Kidney capillary endothelial cell (primary cell): ENCODE measurements around the gene AGK.
"Not testable (repeated sequence)": the region's sequence is repeated elsewhere in the genome, so short reads cannot be mapped to it uniquely, and the experiment has no call there.

ENCODE experiments used
- DNase-seq: peaks from one replicate; pipeline ENCODE4 v3.0.0-alpha.2; 2018; ENCODE audit warnings: low spot score

The AGK gene

DNA sequence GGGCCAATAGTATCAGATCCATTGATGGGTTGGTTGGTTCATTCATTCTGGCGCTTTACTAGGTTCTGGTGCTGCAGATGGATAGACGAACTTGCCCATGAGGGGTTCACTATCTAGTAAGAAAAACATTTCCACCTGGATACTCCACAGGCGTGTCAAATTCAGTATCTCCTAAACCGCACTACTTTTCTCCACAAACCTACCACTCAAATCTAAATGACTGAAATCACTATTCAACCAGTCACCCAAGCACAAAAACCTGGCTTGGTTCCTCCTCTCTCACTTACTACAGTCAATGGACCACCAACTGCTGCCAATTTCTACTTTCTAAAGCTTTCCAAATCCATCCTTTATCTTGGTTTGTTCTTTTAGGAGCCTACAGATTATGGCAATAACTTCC lies 572 bp downstream of the AGK start:
- DNase-seq: no peak

DNA sequence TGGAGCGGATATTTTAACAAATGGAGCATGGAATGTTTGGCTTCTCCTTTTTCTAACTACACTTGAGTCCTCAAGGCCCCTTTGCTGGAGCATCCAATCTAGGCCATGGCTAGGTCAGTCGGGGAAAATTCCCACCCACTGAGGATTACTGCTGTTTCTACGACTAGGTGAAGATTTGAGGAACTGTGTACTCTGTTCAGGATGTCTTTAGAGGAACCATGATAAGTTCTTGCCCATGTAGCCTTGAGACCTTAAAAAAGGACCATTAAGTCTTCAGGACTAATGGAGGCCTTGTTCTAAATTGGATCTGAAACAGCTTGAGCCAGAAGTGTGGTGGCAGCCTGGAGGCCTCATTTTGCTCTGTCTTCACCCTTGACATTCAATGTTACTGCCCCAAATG lies 6.2 kb downstream of the AGK start:
- no peak for DNase-seq

DNA sequence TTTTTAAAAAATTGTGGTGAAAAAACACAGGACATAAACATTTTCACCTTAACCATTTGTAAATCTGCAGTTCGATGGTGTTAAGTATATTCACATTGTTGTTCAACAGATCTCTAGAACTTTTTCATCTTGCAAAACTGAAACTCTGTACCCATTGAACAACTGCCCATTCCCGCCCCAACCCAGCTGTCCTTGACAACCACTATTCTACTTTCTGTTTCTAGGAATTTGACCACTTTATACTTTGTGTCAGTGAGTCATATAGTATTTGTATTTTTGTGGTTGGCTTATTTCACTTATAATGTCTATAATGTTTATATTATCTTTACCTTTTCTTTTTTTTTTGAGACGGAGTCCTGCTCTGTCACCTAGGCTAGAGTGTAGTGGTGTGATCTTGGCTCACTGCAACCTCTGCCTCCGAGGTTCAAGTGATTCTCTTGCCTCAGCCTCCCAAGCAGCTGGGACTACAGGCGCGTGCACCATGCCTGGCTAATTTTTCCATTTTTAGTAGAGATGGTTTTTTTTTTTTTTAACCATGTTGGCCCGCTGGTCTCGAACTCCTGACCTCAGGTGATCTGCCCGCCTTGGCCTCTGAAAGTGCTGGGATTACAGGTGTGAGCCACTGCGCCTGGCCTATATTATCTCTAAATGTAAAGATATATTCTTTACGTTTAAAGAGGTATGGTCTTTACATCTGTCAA lies 6.8 kb downstream of the AGK start:
- not testable (repeated sequence) for DNase-seq

DNA sequence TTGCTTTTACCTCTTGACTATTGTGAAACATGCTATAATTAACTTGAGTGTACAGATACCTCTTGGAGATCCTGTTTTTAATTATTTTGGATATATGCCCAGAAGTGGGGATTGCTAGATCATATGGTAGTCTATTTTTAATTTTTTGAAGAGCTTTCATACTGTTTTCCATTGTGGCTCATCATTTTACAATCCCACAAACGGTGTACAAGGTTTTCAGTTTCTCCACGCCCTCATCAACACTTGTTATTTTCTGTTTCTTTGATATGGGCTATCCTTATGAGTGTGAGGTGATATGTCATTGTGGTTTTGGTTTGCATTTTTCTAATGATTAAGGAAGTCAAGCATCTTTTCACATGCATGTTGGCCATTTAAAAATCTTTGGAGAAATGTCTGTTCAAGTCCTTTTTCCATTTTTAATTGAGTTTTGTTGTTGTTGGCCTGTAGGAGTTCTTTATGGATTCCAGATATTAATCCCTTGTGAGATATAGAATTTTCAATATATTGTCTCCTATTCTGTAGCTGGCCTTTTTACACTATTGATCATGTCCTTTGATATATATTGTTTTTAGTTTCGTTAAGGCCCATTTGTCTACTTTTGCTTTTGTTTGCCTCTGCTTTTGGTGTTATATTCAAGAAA lies 7.5 kb downstream of the AGK start:
- DNase-seq: no peak

DNA sequence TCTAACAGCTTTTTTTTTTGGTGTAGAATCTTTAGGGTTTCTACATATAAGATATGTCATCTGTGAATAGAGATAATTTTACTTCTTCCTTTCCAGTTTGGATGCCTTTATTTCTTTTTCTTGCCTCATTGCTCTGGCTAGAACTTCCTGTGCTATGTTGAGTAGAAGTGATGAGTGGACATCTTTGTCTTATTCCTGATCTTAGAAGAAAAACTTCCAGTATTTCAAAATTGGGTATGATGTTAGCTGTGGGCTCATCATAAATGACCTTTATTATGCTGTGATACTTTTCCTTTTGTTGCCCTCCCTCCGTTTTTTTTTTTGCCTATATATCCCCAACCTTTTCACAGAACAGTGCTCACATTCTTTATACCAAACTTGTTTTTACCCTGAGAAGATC lies 8.8 kb downstream of the AGK start:
- no peak for DNase-seq

DNA sequence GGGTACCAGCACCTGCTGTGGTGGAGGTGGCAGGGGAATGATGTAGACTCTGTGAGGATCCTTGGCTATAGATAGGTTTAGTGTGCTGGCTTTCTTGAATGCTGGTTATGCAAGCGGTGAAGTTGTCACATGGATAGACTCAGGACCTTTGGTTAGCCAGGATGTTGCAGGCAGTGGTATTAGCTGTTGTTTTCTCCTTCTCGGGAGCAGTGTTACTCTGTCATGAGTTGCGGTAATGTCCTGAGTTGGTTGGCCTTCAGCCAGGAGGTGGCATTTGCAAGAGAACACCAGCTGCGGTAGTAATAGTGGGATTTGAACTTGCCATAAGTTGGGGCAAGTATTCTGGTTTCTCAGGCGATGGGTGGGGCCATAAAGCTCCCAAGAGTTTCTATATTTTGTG lies 10.8 kb downstream of the AGK start:
- DNase-seq: no peak

DNA sequence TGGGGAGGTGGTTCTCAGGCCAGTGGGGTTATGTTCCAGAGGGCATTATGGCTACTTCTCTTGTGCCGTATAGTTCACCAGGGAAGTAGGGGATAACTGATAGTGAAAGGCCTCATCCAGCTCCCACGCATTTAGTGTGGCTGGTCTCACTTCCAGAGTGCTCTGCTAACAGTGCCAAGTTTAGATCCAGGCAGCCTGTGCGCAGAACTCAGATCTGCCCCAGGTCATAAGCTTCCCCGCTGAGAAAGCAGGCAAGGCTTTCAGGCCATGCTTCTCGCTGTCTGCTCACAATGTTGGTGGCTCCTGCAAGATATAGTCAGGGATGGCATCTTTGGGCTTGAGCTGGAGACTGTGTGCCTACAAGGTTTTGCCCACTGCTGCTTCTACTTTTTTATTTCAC lies 11.3 kb downstream of the AGK start:
- no peak for DNase-seq

DNA sequence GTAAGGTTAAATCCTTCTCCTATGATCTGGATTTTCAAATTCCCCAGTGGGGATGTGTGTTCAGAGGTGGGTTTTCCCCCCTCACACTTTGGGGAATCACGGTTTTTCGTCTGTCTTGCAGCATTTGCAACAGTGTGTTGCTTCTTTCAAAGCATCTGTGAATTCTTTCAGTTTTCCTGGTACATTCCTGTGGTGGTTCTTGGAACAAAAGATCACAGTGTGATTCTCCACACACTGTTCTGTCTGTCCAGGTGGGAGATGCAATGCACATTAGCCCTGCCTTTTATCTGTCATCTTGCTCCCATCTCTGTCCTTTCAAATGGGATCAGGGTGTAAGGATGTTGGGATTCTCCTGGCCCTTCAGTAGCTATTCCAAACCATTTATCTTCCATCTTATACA lies 11.8 kb downstream of the AGK start:
- no peak for DNase-seq

DNA sequence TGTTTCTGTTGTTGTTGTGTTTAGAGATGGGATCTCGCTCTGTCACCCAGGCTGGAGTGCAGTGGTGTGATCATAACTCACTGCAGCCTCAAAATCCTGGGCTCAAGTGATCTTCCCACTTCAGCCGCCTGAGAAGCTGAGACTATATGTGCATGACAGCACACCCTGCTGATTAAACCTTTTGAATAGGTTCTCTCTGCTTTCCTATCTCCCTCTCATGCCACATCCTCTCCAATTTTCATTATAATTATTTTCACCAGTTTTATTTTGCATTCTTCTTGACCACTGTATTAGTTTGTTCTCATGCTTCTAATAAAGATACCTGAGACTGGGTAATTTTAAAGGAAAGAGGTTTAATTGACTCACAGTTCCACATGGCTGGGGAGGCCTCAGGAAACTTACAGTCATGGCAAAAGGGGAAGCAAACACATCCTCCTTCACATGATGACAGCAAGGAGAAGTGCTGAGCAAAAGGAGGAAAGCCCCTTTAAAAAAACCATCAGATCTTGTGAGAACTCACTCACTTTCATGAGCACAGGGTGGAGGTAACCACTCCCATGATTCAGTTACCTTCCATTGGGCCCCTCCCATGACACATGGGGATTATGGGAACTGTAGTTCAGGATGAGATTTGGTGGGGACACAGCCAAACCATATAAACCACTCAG lies 12.9 kb downstream of the AGK start:
- no peak for DNase-seq

DNA sequence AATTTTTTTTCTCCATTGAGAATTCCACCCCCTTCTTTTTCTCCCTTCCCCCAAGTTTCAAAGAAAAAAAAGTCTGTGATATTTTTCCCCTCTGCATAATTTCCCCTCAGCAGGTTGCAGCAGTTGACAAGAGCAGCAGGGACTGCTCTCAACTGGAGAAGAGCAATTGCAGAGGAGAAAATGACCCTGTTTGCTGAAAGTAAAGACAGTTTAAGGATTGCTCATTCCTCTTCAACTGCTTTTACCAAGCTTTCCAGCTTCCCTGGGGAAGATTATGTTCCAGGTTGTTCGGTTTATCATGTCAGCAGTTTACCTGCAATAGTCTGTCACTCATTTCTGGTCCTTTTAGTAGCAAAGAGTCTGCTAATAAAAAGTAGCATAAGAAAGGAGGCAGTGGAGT lies 16.2 kb downstream of the AGK start:
- no peak for DNase-seq

DNA sequence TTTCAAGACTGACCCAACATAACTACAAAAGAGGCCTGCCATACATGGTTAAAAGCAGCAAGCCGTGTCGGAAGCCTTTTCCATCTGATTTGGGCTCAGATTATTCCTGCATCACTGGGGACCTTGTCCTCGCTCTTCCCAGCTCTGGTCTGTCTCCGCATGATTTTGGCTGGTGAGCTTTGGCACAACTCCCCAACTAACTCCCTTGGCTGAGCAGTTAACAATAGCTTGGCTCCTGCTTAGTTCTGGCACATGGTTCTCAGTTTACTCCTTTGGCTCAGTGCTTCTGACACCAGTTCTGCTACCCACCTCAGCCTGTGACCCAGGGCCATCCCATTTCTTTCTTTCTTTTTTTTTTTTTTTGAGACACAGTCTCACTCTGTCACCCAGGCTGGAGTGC lies 17.0 kb downstream of the AGK start:
- no peak for DNase-seq

DNA sequence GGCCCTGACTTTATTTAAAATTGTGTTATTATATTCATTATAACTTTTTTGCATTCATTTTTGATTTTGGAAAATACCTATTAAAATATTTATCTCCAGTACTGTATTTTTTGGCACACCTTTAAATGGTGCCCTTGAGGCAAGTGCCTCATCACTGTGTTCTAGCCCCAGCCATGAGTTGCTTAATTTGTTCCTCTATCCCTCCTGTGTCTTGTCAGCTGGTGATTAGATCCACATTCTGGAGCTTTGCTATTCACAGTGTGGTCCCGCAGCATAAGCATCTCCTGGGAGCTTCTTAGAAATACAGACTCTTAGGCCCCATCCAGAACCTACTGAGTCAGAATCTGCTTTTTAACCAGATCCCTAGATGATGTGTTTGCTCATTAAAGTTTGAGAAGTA lies 19.8 kb downstream of the AGK start:
- no peak for DNase-seq

DNA sequence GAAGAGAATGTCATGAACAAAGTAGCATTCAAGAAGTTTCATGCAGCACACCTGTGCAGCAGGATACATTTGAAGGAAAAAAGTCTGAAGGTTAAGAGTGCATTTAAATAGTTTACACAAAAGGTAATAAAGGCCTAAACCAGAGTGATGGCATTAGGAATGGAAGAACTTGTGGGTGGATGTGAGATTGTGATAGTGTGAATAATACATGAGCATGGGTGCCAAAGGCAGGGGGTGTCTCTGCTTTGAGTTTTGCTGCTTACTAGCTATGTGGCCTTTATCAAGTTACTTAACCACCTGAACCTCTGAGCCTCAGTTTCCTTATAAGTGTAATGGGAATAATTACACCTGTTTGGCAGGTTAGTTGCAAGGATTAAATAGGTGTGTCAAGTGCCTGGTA lies 21.0 kb downstream of the AGK start:
- no peak for DNase-seq

DNA sequence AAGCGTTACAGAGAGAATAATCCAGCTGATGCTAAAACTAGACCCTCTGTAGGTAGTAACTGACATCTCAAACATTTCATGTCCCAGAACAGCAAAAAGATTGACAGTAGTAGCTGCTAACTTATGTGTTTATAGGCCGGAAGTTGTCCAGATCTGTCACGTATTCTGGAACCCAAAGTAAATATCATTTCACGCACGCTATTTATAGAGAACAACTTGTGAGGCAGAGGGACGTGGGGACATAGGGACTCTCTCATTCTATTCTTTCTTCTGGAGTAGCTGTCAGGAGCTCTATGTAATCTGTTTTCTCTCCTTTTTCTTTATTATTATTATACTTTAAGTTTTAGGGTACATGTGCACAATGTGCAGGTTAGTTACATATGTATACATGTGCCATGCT lies 22.3 kb downstream of the AGK start:
- DNase-seq: no peak

DNA sequence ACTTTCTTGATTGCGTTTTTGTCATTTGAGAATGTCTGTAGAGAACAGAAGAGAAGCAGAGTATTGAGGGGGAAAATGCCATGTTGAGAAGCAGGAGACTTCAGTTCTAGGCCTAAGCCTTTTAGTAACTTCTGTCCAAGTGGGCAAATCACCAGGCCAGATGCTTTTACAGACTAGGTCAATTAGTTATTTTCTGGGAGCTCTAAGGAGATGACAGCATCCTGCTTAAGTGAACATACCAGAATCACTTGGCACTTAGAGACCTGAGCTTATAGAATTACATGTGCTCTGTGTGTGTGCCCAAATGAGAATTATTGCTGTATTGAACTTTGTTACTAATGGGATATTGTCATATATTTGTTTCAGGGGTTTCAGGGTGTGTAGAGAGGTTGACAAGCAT lies 24.0 kb downstream of the AGK start:
- no peak for DNase-seq

DNA sequence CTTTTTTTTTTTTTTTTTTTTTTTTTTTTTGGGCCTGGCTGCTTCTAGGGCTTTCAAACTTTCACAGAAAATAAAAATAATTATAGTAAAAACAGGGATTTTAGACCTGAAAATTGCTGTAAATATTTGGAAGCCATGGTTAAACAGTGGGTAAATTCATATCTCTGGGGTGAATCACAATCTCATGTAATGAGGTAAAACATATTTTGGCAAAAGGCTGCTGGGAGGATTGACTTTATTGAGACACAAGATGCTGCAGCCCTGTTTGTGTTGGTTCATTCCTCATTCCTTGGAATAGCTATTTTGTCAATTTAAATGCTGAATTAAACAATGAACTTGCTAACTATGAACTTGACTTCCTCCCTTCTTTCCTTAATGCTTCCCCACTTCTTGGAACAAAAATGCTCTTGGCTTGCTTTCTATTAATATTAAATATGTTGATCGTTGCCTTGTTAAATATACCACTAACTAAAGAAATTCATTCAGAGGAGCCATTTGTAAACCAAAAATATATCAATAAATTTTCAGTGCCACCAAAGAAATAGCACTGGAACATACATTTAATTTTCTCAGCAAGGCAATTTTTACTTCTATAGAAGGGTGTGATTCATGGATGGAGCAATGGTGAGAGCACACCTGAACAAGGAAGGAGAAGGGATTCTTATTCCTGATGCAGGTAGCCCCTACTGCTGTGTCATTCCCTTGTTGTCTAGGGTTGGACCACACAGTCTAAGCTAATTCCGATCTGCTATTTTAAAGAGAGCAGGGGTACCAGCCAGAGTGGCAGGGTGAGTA lies 24.6 kb downstream of the AGK start:
- DNase-seq: no peak

DNA sequence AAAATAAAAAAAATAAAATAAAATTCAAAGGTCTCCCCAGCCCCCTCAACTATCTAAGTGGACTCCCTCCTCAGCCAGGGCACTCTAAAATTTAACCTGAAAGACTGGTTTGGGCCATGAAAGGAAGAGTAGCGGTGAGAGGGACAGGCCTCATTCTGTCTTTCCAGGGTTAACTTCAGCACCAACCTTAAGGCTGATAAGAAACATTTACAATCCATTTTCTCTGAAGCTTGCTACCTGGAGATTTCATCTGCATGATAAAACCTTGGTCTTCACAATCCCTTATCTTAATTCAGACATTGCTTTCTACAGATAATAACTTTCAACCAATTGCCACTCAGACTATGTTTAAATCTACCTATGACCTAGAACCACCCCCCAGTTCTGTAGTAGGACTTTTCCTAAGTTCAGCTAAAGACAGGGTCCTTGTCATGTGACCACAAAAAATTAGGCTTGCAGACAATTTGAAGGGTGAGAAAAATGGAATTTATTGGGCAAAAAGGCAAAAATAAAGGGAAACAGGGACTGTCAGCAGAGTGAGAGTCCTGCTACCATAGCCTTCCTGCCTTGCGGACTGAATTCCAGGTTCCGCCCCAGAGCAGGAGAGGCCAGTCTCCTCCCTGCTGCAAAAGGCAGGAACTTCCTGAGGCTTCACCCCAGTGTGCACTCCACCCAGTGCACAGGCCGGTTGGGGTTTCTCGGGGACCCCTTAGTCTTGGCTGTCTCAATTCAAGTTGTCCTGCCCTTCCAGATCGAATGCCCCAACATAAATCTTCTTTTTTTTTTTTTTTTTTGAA lies 26.0 kb downstream of the AGK start:
- DNase-seq: no peak

DNA sequence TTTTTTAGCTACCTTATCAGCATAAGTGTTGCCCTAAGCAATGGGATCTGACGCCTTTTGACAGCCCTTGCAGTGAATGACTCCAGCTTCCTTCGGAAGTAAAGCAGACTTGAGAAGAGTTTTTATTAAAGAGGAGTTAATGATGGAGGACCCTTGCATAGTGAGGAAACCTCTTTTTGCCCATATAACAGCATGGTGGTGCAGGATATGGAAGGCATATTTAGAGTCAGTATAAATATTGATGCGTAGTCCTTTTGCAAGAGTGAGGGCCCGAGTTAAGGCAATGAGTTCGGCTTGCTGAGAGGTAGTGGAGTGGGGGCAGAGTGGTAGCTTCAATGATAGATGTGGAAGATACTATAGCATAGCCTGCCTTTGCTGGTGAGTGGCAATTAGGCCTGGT lies 28.7 kb downstream of the AGK start:
- not testable (repeated sequence) for DNase-seq

DNA sequence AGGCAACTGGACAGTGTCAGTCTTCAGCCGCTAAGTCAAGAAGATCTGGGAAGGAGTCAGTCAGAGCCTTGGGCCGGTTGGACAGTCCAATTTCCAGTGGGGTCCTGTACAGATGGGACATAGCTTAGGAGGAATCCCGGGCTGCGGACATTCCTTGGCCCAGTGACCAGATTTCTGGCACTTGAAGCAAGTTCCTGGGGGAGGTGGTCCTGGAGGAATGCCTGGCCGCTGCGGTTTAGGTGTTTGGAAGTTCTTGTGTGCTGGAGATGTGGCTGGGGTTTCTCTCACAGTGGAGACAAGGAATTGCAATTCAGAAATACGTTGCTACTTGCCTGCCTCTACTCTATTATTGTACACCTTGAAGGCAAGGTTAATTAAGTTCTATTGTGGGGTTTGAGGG lies 30.9 kb downstream of the AGK start:
- DNase-seq: not testable (repeated sequence)

DNA sequence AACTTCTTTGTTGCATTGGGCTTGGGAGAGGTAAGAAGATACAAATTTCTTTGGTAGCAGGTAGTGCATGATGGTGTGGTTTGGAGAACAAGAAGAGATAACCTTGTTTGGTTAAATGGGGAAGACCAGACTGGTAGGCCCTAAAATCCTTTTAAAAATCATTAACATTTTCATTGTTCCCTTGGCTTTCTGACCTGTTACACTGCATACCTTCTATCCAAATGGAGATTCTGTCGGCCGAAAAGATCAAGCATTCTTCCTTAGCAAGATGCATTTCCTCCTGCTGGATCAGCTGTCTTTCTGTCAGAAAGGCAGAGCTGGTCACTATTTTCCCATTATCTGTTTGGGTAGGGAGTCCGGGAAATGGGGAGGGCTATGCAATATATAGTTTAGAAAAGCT lies 33.7 kb downstream of the AGK start:
- no peak for DNase-seq

DNA sequence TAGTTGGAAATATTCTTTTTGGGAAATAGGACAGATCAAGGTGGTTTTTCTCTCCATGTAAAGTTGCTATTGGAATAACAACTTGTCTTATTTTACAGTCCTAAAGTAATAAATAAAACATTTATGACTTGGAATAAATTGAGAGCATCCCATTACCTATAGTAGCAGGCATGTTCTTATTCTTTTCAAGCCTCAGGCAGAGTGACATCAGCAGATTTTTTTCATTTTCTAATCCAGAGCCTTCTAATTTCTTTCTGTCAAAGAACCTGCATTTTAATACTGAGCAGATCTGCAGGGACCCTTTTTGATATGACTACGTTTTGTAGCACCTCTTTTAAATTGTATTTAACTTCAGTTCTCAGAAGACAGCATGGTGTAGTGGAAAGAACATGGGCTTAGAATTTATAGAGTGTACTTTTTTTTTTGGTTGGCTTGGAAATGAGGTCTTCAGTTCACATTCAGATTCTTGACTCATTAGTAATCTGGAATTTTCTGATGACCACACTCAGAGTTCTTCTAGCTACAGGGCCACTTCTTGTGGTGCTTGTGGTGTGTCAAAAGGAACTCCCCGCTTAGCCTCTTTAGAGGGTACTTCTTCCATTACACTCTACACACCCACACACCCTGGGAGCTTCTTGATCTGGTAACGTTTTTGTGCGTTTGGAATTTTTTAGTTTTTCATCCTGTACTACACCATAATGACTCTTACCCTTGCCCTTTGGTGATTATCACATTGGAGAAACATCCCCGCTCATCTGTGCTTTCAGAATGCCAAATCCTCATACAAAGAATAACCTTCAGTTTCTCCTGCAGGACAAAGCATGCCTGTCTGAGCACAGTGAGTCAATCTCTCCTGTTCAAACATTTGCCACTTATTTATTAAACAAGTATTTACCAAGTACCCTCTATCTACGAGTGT lies 34.6 kb downstream of the AGK start:
- no peak for DNase-seq
